Smooth muscle cell of the umbilical artery (primary cell): ENCODE measurements around the gene BMP10. TPM values are rescaled to one million over a fixed set of nuclear protein-coding genes. Genes with fewer than 3 reads are reported as not detected.

ENCODE experiments used
- total RNA-seq: library from RNA; depleted of rRNA; stranded (reverse); fragments of >200 nt; gene quantifications from 2 replicates; pipeline ENCODE4 v1.2.3, GENCODE V29; 2014

Gene BMP10
- total RNA-seq, result not detected in 2 replicates

GRCh38 chr2:68871159-68871764, at the start of gene BMP10:
Gene BMP10 (minus strand): TSS chr2:68871397. CDS start chr2:68871358, 39 bp downstream.

Other genes starting within 250 kb of the BMP10 start
- not detected in 2 replicates for gene PROKR1, start 227.8 kb downstream of the BMP10 start, total RNA-seq
- gene ARHGAP25, start 136.6 kb downstream of the BMP10 start, total RNA-seq, result 0.18 and 0.30 TPM in 2 replicates
- not detected in 2 replicates for gene GKN2, start 81.5 kb upstream of the BMP10 start, total RNA-seq
- 0.14 TPM in 1 of 2 replicates, not detected in the other for gene GKN1, start 103.2 kb upstream of the BMP10 start, total RNA-seq
- 73.1 and 246 TPM in 2 replicates for gene ANTXR1, start 141.8 kb upstream of the BMP10 start, total RNA-seq